DMS 273 treated with DMSO at 0.1 percent for 48 hours (cell line): Measurements from ENCODE around the gene HNRNPU.
"Not testable (repeated sequence)": the region's sequence is repeated elsewhere in the genome, so short reads cannot be mapped to it uniquely, and the experiment has no call there.

Experiments used
- DNase-seq: peaks from one replicate; lab custom pipeline; 2025; lab: John Stamatoyannopoulos, UW

HNRNPU gene

DNA sequence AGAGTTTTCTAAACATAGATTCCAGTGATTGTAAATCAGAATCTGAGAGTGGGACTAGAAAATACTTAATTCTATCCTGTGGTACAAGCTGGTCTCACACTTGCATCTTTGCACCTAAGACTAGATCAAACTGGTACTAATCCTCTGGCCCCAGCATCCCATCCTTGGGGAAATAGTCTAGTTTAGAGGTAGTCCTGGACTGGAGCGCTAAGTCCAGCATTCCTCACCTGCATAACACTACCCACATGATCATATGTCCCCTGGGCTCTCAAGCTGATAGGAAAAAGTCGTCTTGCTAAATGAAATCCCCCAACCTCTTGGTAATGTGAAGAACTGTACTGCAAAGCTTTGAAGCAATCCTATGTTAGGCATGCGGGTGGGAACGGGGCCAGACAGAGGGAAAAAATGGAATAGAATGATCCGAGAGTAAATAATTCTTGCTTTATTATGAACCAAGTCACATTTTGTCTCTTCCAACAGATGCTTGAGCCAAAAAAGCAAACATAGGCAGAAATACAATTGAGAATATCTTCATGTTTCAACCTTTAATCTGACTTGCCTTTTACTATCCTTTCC lies 24.0 kb downstream of the HNRNPU start:
- no peak for DNase-seq

DNA sequence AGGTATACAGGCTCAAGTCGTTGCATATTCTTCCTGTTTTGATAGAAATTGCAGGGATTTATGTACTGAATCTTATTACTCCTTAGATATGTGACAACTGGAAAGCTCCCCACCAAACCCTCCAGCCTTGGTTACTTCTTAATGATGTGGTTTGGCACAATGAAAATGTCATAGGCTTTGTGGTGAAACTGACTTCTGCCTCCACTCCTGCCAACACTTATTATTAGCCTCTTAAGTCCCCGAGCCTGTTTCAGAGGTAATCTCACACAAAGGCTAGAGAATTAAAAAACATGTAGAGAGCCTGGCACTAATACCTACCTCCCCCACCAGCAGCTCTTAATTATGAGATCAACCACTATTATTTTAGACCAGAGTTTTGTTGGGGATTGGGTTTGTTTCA lies 24.7 kb downstream of the HNRNPU start:
- DNase-seq: no peak

DNA sequence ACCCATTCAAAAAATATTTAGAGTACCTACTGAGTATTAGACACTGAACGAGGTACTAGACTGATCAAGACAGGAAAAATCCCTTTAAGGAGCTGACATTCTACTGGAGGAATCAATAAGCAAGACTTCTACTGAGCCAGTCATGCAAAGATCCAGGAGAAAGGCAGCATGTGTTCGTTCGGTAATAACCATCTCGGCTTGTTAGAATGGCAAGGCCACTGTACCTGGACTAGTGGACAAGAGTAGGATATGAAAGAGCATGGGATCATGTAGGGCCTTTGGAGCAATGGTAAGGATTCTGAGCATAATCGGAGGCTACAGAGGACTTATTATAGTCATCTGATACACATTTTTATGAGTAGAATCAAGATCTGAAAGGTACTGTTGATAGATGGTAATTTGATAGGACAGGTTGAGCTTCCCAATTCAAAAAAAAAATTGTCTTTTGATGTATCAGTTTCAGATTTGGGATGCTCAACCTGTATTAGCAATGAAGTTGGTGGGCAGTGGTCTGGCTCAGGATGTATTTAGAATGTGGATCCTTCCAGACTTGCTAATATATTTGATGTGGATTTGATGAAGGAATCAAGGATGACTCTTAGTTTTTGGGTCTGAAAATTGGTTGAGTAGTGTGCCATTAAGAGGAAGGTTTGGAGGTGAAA lies 26.6 kb downstream of the HNRNPU start:
- no peak for DNase-seq

DNA sequence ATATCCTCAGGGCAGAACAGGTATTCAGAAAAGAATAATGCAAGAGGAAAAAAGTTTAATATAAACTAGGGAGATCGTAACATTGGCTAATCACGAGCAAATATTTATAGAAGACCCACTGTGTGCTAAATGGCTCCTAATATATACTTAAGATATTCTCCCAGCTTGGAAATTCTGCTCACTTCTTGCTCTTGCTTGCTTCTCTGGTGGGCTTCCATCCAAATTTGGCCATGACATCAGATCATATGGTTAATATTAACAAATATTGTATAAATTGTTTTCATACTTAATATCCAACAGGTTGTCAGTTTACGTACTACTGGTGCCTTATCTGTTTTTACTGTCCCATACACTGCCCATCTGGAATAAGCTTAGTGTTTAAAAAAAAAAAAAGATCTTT lies 27.8 kb downstream of the HNRNPU start:
- DNase-seq: no peak

DNA sequence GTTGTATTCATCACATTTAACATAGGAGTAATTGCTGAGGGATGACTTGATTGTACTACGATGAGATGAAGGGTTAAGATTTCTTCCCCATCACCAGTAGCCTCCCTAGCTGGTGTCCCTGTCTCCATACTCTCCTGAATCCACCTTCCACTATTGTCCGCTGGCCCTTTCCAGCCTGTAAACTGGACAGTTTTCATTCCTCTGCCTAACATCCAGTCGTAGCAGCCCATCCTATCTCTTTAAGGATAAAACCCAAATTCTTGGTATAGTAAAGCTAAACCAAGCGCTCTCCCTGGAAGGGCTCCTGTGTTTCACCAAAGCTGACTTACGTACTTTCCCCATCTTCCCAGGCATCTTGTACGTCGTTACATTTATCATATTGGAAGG lies 28.2 kb downstream of the HNRNPU start:
- peak; percentile 50 for DNase-seq

- DNase-seq: peak; percentile 84
These were observed 28.8 kb downstream of the HNRNPU start, which contains the start of gene COX20 for GRCh38 chr1:244835276-244836134. COX20 (plus strand) TSS chr1:244835658; CDS start chr1:244835715, 57 bp downstream.

GRCh38 chr1:244834543-244835275 lies 29.6 kb downstream of the HNRNPU start:
- peak; percentile 89 for DNase-seq

DNA sequence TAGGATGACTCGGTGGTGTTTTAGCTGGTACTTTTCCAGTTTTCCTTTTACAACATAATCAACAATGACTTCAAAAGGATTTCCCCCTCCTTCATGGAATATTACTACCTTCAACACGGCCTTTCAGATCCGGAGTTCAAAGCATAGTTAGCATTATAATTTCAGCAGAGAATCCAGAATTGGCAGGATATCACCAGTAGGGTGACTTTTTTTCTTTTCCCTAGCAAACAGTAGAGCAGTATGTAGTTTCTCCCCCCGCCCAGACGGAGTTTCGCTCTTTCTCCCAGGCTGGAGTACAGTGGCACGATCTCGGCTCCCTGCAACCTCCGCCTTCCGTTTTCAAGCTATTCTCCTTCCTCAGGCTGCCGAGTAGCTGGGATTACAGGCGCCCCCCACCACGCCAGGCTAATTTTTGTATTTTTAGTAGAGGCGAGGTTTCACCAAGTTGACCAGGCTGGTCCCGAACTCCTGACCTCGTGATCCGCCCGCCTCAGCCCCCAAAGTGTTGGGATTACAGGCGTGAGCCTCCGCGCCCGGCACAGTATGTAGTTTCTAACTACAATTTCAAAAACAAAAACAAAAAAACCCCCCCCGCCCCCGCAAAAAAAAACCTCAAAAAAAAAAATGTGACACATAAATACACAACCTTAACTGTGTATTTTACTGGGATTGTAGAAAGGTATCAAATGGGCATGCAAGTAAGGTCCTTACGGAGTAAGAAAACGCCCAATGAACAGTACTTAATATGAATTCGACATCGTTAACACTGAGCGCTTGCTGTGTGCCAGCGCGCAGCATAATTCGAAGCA lies 30.4 kb downstream of the HNRNPU start:
- DNase-seq: peak; percentile 81

- not testable (repeated sequence) for DNase-seq
These were observed 31.1 kb downstream of the HNRNPU start for GRCh38 chr1:244833260-244833659.

DNA sequence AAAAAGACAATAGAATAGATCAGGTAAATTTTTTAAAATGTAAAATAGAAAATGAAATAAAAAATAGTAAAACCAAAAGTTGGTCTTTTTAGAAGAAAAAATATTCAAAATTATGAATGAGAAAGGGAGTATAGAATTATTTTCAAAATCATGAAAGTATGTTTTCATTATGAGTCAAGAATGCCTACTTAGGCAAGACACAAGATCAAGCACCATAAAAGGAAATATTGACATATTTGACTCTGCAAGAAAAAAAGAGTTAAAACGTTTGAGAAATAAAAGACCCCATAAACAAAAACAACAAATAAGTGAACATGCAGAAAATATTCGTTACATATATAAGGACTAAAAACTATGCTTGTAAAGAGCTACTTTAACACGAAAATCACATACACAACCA lies 33.7 kb downstream of the HNRNPU start:
- DNase-seq: no peak

- no peak for DNase-seq
These were observed 37.6 kb downstream of the HNRNPU start for GRCh38 chr1:244826712-244827111.

DNA sequence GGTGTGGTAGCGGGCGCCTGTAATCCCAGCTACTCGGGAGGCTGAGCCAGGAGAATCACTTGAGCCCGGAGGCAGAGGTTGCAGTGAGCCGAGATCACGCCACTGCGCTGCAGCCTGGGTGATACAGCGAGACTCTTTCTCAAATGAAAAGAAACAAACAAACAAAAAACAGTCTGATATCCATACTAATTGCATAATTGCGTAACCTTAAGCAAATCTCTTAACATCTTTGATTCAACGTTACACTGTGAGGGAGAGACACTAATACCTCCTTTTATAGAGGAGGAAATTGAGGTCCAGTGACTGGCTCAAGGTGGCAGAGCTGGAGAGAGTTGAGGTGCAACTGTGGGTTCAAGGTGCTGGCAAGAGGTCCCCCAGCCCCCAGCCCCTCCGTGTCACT lies 41.5 kb downstream of the HNRNPU start:
- no peak for DNase-seq

GRCh38 chr1:244821134-244821533 lies 43.2 kb downstream of the HNRNPU start:
- DNase-seq: no peak

DNA sequence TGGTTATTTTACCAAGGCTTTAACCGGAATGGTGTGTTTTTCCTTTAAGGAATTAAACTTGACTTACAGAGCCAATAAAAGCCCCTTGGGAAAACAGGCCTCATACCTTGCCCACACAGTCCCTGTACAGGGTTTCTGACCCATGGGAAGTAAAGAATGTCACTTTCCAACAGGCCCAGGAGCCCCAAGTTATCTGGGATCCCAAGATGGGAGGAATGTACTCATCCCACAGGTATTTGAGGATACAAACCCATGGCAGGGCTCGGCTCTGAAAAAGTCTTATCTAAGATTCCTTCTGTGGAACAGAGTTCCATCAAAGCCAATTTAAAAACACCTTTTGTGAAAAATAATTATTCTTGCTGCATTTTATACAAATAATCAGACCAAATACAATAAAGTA lies 44.2 kb downstream of the HNRNPU start:
- DNase-seq: no peak

GRCh38 chr1:244817415-244817894 lies 46.9 kb downstream of the HNRNPU start:
- no peak for DNase-seq

GRCh38 chr1:244815600-244816099 lies 48.7 kb downstream of the HNRNPU start:
- DNase-seq: no peak

DNA sequence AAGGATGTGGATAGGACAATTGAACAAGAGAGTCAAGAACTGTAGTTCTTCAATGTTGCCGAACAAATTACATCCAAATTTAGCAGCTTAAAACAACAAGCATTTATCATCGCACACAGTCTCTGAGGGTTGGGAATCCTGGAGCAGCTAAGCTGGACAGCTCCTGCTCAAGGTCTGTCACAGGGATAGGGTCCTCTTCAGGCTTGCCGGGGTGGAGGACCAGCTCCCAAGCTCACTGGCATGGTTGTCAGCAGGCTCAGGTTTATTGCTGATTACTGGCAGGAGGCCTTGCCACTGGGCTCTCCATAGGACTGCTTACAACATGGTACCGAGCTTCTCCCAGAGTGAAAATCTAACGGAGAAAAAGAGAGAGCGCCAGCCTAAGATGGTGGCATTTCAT lies 51.0 kb downstream of the HNRNPU start:
- no peak for DNase-seq

DNA sequence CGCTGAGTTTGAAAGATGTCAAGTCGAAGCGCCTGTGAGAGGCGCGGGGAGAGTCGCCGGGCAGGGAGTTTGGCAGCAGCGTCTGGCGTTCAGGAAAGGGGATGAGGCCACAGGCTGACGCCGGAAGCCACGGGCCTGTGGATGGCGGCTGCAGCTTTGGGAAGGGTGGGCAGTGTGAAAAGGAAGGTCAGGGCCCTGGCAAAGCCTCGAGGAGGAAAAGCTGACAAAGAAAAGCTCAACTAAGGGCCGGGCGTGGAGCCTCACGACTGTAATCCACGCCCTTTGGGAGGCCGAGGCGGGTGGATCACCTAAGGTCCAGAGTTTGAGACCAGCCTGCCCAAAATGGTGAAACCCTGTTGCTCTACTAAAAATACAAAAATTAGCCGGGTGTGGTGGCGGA lies 54.1 kb downstream of the HNRNPU start:
- no peak for DNase-seq

DNA sequence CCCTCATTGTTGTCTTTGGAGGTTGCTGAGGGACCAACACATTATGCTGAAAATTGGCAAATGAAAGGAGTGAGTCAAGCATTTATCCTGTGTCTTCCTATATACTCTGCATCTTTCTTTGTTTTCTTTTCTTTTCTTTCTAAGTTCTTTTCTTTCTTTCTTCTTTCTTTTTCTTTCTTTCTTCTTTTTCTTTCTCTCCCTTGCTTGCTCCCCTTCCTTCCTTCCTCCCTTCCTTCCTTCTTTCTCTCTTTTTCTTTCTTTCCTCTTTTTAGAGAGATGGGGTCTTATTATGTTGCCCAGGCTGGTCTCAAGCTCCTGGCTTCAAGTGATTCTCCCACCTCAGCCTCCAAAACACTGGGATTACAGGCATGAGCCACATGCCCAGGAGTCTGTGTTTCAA lies 57.2 kb downstream of the HNRNPU start:
- no peak for DNase-seq

DNA sequence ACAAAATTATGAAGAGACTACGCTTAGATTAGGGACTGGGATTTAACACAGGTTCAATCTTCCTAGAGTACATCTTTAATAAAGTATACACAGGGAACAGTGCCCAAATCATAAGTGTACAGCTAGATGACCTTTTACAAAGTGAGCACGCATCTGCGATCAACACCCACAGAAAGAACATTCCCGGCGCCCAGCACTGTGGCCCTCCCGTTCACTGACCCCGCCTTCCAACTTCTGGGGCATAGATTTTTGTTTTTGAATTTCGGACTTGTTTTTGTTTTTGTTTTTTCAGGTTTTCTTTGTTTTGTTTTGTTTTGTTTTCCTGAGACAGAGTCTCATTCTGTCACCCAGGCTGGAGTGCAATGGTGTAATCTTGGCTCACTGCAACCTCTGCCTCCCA lies 59.5 kb downstream of the HNRNPU start:
- DNase-seq: no peak

- DNase-seq: no peak
These were observed 61.6 kb downstream of the HNRNPU start for GRCh38 chr1:244802556-244803239.
